ENCODE measurements around the gene MISP3.

Gene MISP3

DNA sequence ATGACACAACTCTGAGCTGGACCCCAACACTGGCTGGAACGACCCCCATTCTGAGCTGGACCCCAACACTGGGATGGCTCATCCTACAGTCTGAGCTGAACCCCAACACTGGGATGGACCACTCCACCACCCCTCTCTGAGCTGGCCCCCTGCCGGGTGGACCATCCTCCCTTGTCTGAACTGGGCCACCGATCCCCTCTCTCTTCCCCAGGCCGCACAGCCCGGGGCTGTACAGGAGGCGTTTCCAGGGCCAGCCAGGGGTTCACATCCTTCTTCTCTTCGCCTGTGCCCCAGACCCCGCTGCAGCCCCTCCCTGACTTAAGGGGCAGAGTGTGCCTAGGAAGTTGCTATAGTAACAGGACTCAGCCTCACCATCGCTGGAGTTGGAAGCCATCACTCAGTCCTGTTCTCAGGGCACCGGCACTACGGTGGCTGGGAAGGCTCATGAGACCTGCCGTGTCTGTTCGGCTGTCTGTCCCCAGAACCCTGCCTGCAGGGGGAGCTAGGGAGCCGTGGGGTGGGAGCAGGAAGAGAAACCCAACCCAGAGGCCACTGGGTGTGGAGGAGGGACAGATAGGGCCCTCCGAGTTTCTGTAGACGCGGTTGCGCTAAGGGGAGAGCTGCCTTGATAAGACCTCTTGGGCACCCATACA is 41.3 kb downstream of the MISP3 start:
- no peaks in the 10 kb centered on the region for H3K9me3 Mint-ChIP-seq
- H3K36me3 Mint-ChIP-seq (ENCODE audit: low read depth): no peaks in the 10 kb centered on the region
- H3K27ac Mint-ChIP-seq: no peak overlapping the region
- no peaks in the 10 kb centered on the region for H3K27me3 Mint-ChIP-seq (ENCODE audit: low read depth)
- H3K4me1 Mint-ChIP-seq (ENCODE audit: low read depth): peaks cover 26% of the 10 kb centered on the region
- no peak overlapping the region for H3K4me3 Mint-ChIP-seq

DNA sequence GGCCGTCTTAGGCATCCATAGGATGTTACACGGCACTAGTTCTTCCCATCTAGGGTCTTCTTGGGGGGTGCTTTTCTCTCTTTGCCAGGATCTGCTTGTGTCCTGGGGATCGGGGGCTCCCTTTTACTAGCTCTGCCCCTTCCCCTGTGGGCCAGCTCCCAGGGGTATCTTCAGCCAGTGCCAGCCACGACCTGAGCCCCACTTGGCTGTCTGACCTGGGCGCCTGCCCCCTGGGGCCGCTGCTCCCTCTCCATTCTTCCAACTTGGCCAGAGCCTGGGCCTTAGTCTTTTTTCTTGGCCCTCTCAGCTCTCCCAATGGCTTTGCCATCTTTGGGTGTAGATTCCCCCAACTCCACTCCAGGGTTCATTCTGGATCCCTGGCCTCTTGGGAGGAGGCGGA is 41.9 kb downstream of the MISP3 start:
- no peak overlapping the region for H3K4me3 Mint-ChIP-seq
- H3K27me3 Mint-ChIP-seq (ENCODE audit: low read depth): no peaks in the 10 kb centered on the region
- no peaks in the 10 kb centered on the region for H3K36me3 Mint-ChIP-seq (ENCODE audit: low read depth)
- peaks cover 30% of the 10 kb centered on the region for H3K4me1 Mint-ChIP-seq (ENCODE audit: low read depth)
- no peak overlapping the region for H3K27ac Mint-ChIP-seq
- no peaks in the 10 kb centered on the region for H3K9me3 Mint-ChIP-seq

DNA sequence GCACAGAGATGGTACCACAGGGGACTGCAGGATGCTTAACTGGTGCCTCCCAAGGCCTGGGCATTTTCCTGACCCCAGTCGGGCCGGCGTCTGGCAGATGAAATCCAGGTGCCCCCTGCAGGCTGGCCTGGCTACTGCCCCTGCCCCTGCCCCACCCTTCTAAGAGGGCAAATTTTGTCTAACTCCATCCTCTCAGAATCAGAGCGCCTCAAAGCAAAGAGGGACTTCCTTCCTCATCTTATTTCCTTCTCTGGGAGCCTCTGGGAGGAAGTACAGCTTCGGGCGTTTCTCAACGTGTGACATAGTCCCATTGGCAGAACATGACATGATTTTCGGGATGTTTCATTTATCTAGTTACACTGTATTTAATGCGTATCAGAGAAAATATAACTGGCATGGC is 42.3 kb downstream of the MISP3 start:
- H3K27me3 Mint-ChIP-seq (ENCODE audit: low read depth): no peaks in the 10 kb centered on the region
- H3K9me3 Mint-ChIP-seq: no peaks in the 10 kb centered on the region
- H3K4me3 Mint-ChIP-seq: no peak overlapping the region
- no peaks in the 10 kb centered on the region for H3K36me3 Mint-ChIP-seq (ENCODE audit: low read depth)
- H3K27ac Mint-ChIP-seq: no peak overlapping the region
- H3K4me1 Mint-ChIP-seq (ENCODE audit: low read depth): peaks cover 30% of the 10 kb centered on the region

DNA sequence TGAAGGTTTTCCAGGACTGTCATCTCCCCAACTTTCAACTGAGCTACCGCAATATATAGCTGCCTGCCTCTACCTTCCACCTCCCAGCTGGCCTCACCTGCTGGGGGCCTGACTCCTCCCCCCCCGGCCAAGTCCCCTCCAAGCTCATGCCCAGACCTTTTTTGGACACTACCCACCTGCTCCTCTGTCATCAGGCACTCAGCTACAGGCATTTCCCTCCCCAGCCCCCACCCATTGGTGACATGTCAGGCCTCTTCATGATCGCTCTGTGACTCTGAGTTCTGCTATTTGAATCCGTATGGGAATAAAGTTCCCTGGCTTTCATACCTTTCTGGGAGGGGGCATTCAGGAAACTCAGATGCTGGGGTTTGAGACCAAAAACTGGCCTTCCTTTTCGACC is 43.2 kb downstream of the MISP3 start:
- H3K27ac Mint-ChIP-seq: no peak overlapping the region
- H3K4me1 Mint-ChIP-seq (ENCODE audit: low read depth): peaks cover 30% of the 10 kb centered on the region
- no peaks in the 10 kb centered on the region for H3K27me3 Mint-ChIP-seq (ENCODE audit: low read depth)
- H3K4me3 Mint-ChIP-seq: peak overlapping the region; percentile 97
- no peaks in the 10 kb centered on the region for H3K9me3 Mint-ChIP-seq
- H3K36me3 Mint-ChIP-seq (ENCODE audit: low read depth): no peaks in the 10 kb centered on the region

DNA sequence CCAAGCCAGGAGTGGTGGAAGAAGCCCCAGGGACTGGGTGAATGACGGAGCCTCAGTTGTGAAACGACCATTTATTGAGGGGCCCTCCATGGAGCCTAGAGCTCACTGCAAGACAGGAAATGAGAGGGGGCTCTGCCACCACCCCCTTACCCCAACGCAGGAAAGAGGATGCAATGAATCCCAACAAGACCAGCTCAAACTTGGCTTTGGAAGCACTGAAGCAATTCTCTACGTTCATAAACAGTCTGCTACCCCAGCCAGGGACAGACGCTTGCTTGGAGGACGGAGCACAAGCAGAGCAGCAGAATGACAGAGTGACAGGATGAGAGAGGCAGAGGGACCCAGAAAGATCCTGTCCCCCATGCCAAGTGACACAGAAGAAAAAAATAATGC is 43.9 kb downstream of the MISP3 start:
- Mint-ChIP-seq H3K27me3 (ENCODE audit: low read depth) (no peaks in the 10 kb centered on the region), H3K9me3 (no peaks in the 10 kb centered on the region), H3K4me3 (peak overlapping the region; percentile 97), H3K4me1 (ENCODE audit: low read depth) (peaks cover 30% of the 10 kb centered on the region), H3K27ac (peak overlapping the region; percentile 71), H3K36me3 (ENCODE audit: low read depth) (no peaks in the 10 kb centered on the region)

DNA sequence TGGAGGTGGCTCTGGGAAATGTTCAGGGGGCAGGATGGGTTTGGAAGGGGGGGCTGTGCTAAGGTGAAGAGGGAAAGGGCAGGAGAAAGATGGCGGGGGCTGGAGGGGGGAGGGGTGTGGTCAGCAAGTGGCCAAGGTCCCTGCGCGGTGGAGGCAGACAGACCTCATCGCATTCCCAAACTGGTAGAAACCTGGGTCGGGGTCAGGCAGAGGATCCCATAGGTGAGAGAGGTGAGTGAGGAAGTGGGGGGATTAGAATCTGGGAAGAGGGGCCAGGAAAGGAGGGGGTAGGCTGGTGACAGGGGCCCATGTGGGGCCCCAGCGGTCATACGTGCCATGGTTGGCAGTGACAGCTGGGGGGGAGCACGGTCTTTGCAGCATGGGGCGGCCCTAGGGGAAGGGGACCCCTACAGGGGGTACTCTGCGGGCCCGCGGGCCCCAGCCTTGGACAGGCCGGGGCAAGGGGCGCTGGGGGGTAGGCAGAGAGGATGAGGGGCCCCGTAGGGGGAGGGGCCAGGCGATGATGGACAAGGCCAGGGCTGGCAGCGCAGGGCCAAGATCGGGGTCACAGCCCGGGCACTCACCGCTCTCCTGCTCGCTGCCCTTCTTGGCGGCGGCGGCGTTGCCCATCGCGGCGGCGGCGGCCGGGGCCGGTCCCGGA is 44.5 kb downstream of the MISP3 start:
- Mint-ChIP-seq H3K27me3 (ENCODE audit: low read depth) (no peaks in the 10 kb centered on the region), H3K36me3 (ENCODE audit: low read depth) (no peaks in the 10 kb centered on the region), H3K4me1 (ENCODE audit: low read depth) (peaks cover 30% of the 10 kb centered on the region), H3K9me3 (no peaks in the 10 kb centered on the region), H3K27ac (peak overlapping the region; percentile 71), H3K4me3 (peak overlapping the region; percentile 97)

DNA sequence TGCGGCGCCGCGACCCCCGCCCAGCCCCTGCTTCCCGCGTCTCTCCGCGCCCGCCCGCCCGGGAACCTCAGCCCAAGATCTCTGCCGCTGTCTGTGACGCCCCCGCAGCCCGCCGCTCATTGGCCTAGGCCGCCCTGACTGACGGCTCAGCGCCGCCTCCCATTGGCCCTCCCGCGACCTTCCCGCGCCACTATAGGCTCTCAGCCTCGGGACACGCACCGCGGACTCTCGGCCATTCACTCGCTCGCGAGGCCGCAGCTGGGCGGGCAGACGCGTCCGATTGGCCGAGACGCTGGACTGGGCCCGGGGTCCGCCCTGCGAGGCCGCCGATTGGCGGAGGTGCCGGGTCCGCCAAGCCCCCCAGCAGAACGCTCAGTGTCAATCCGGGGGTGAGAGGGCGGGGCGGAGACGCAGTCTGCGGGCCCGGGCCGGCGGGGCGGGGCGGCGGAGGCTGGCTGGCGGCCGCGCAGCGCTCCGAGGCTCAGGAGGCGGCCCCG is 45.1 kb downstream of the MISP3 start, which contains the start of gene PRKACA:
TSS of gene PRKACA (minus strand) at position 95 of the 497 bp plus-strand sequence. CDS start 215 bp downstream, outside the sequence.
- H3K36me3 Mint-ChIP-seq (ENCODE audit: low read depth): peaks cover 4% of the 10 kb centered on the region
- no peaks in the 10 kb centered on the region for H3K27me3 Mint-ChIP-seq (ENCODE audit: low read depth)
- H3K9me3 Mint-ChIP-seq: no peaks in the 10 kb centered on the region

DNA sequence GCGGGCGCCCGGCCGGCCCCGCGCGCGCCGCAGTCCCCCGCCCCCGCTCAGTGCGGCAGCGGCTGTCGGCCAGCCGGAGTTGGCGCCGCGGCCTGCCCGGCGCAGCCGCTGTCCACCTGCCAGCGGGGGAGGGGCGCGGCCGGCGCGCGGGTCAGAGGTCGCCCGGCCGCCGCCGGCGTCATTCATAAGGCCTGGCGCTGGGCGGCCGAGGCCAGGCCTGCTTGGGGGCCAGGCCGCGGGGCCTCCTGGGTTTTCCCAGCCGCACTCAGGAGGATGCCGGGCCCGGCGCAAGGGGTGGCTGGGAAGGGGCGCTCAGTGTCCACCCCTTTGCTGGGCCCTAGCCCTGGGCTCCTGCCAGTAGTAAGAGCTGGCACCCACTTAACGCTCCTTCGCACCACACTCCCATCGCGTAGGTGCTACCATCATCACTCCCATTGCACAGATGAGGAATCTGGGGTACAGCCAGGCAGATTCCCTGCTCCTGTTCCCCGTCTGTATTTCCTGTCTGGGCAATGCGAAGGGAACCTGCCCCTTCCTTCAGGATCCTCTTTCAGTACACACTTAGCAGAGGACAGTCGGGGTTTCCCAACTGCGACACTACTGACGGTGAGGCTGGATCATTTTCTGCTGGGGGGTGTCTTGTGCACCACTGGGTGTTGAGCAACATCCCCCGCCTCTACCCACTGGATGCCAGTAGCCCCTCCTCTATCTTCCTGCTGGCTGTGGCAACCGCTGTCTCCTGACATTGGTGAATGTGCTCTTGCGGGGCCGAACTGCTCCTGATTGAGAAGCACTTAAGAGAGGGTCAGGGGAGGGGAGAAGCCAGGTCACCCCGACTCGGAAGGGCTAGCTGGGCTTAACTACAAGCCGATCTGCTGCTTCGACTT is 45.8 kb downstream of the MISP3 start:
- peak overlapping the region; percentile 89 for H3K4me3 Mint-ChIP-seq
- H3K9me3 Mint-ChIP-seq: no peaks in the 10 kb centered on the region
- H3K27ac Mint-ChIP-seq: peak overlapping the region; percentile 92
- peaks cover 4% of the 10 kb centered on the region for H3K36me3 Mint-ChIP-seq (ENCODE audit: low read depth)
- peaks cover 28% of the 10 kb centered on the region for H3K4me1 Mint-ChIP-seq (ENCODE audit: low read depth)
- no peaks in the 10 kb centered on the region for H3K27me3 Mint-ChIP-seq (ENCODE audit: low read depth)

More for the DNA sequence above, 45.1 kb downstream of the MISP3 start, which contains the start of gene PRKACA:
- Mint-ChIP-seq H3K4me1 (ENCODE audit: low read depth) (peaks cover 30% of the 10 kb centered on the region), H3K4me3 (peak within 1 kb of the TSS; percentile 97), H3K27ac (peak within 1 kb of the TSS; percentile 92)

DNA sequence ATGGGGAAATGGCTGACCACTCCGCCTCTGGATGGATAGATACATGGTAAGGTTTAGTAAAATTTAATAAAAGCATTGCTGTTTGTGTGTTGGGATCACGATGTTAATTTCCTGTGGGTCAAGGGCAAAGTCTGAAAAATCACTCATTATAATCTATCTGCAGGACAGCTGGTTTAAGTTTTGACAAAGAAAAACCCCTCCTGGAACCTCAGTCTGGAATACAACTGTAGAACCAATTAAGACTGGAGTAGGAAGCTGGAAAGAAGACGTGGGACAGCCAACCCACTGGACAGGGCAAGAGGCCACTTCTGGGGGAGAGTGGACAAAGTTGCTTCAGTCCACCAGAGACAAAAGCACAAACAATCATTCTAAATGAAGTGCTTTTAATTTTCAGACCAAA is 46.6 kb downstream of the MISP3 start:
- H3K4me1 Mint-ChIP-seq (ENCODE audit: low read depth): peaks cover 28% of the 10 kb centered on the region
- H3K27ac Mint-ChIP-seq: peak overlapping the region; percentile 92
- no peaks in the 10 kb centered on the region for H3K27me3 Mint-ChIP-seq (ENCODE audit: low read depth)

DNA sequence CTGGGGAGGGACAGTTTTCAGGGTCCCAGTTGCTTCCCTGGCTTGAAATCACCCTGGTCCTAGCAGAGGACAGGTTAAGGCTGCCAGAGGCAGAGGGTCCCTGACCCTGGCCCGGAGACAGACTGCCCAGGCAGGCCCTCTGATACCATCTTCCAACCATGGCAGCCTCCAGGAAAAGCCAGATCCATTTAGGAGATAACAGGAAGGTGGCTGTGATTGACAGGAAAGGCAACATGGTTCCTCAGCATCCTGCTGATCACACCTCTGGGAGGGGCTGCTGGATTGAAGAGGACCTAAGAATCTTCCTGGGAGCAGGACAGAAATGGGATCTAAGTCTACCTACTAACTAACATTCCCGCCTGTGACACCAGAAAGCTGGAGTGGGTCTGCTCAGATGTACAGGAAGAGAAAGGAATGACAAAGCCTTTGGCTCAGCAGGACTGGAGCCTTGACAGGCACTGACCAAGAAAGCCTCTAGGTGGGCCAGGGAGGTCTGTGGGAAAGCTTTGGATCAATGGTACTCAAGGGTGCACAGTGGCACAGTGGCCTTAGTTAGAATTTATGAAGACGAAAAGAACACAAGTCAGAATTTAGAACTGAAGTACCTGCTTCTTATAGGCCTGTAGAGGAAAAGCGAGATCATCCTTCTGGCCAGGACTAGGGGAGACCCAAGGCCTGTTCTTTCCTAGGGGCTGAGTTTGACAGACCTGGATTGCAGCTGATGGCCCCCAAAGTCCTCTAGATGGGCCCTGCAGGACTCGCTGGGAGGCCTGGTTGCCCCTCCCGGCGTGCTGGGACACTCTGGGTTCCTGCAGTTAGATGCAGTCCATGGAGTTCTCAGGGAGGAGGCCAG is 47.3 kb downstream of the MISP3 start:
- H3K4me1 Mint-ChIP-seq (ENCODE audit: low read depth): peaks cover 27% of the 10 kb centered on the region
- no peak overlapping the region for H3K4me3 Mint-ChIP-seq
- no peak overlapping the region for H3K27ac Mint-ChIP-seq
- H3K36me3 Mint-ChIP-seq (ENCODE audit: low read depth): peaks cover 9% of the 10 kb centered on the region
- no peaks in the 10 kb centered on the region for H3K9me3 Mint-ChIP-seq
- no peaks in the 10 kb centered on the region for H3K27me3 Mint-ChIP-seq (ENCODE audit: low read depth)

More for the DNA sequence above, 46.6 kb downstream of the MISP3 start:
- Mint-ChIP-seq H3K4me3 (peak overlapping the region; percentile 89), H3K9me3 (no peaks in the 10 kb centered on the region), H3K36me3 (ENCODE audit: low read depth) (peaks cover 4% of the 10 kb centered on the region)

DNA sequence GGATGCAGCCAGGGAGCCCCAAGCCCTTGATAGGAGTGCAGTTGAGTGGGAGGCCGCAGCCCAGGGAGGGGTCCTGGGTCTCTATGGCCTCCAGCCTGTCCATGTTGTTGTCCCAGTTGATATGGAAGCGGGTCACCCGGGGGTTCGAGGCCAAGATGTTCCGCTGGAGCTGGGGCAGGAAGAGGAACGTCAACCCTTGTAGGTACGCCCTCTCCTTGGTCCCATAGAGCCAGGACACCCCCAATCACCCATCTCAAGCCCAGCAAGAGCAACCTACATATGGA is 47.9 kb downstream of the MISP3 start:
- Mint-ChIP-seq H3K27ac (no peak overlapping the region), H3K4me1 (ENCODE audit: low read depth) (peaks cover 25% of the 10 kb centered on the region), H3K36me3 (ENCODE audit: low read depth) (peaks cover 11% of the 10 kb centered on the region), H3K4me3 (no peak overlapping the region), H3K9me3 (no peaks in the 10 kb centered on the region), H3K27me3 (ENCODE audit: low read depth) (no peaks in the 10 kb centered on the region)

DNA sequence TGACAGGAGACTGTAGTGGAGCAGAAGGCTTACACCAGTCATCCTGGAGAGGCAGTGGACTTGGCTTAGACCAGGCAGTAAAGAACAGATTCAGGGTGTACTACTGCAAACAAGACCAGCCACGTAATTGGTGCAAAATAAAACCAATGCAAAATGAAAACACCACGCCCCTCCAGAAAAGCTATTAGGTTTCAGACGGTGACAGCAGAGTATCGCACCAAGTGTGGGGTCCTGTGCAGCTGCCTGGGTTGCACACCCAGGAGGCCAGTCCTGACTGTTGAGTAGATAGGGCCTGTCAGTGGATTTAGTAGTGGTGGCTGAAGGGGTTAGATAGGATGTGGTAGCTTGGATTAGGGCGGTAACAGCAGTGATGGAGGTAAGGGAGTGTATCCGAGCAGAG is 50.3 kb downstream of the MISP3 start:
- no peak overlapping the region for H3K27ac Mint-ChIP-seq

More for the DNA sequence above, 50.3 kb downstream of the MISP3 start:
- no peak overlapping the region for H3K4me3 Mint-ChIP-seq
- no peaks in the 10 kb centered on the region for H3K27me3 Mint-ChIP-seq (ENCODE audit: low read depth)
- peaks cover 9% of the 10 kb centered on the region for H3K4me1 Mint-ChIP-seq (ENCODE audit: low read depth)
- H3K9me3 Mint-ChIP-seq: no peaks in the 10 kb centered on the region
- peaks cover 15% of the 10 kb centered on the region for H3K36me3 Mint-ChIP-seq (ENCODE audit: low read depth)

Data from T-helper 1 cell treated with Interleukin-12 subunit alpha and Interleukin-12 subunit beta and Interleukin-4 antibody, amounts not matched to agents 30 μg/mL and 1 μg/mL, for 36 hours (primary cell).